ENCODE measurements around the gene KMT5C. TPM values are rescaled to one million over a fixed set of nuclear protein-coding genes. Genes with fewer than 3 reads are reported as not detected.

KMT5C gene
- total RNA-seq, 3 donors from 2014 or later (not counting 1 experiment from before 2014, with no cell fraction given): 44.5 to 147 (median 46.8) TPM

- Mint-ChIP-seq H3K36me3 (no peaks in the 10 kb centered on the region), H3K4me1 (peaks cover 0 to 13% of the 10 kb centered on the region in 2 donors), H3K9me3 (no peaks in the 10 kb centered on the region), H3K4me3 (no peak overlapping the region), H3K27me3 (ENCODE audit: low read depth in 2 of 2) (no peaks in the 10 kb centered on the region), H3K27ac (no peak overlapping the region)
- Histone ChIP-seq H3K9me3 (ENCODE audit: control insufficient read depth, insufficient read depth, low read length) (no peaks in the 10 kb centered on the region), H3K36me3 (ENCODE audit: control insufficient read depth, insufficient read depth, low read length) (no peaks in the 10 kb centered on the region), H3K4me1 (ENCODE audit: control insufficient read depth, insufficient read depth, low read length) (peaks cover 15% of the 10 kb centered on the region), H3K27me3 (ENCODE audit: control insufficient read depth, insufficient read depth, low read length) (no peaks in the 10 kb centered on the region), H3K27ac (ENCODE audit: low read length) (no peak overlapping the region), H3K4me3 (ENCODE audit: low read length) (no peak overlapping the region)
- ATAC-seq (no peak), DNase-seq (no peak)
- no peak for TF ChIP-seq CTCF (IDR thresholded peaks at IDR 0.05)
- intact Hi-C loops (cut with micrococcal nuclease): no loop called here
- 95% methylated on average over 11 of the region's 11 CpGs for WGBS (ENCODE audit: insufficient coverage)
Observed at GRCh38 chr19:55303477-55303876, 36.2 kb upstream of the KMT5C start.

GRCh38 chr19:55304279-55304978 lies 35.2 kb upstream of the KMT5C start:
- Histone ChIP-seq H3K4me1 (ENCODE audit: control insufficient read depth, insufficient read depth, low read length) (peaks cover 15% of the 10 kb centered on the region), H3K4me3 (ENCODE audit: low read length) (no peak overlapping the region), H3K36me3 (ENCODE audit: control insufficient read depth, insufficient read depth, low read length) (no peaks in the 10 kb centered on the region), H3K27ac (ENCODE audit: low read length) (no peak overlapping the region), H3K27me3 (ENCODE audit: control insufficient read depth, insufficient read depth, low read length) (no peaks in the 10 kb centered on the region), H3K9me3 (ENCODE audit: control insufficient read depth, insufficient read depth, low read length) (no peaks in the 10 kb centered on the region)
- DNase-seq (peak in 1 of 2 donors; percentile 41), ATAC-seq (no peak)
- no peak overlapping the region for H3K27ac Mint-ChIP-seq
- peaks cover 0 to 13% of the 10 kb centered on the region in 2 donors for H3K4me1 Mint-ChIP-seq
- H3K27me3 Mint-ChIP-seq (ENCODE audit: low read depth in 2 of 2): no peaks in the 10 kb centered on the region
- 96% methylated on average over 39 of the region's 39 CpGs for whole genome bisulfite sequencing (ENCODE audit: insufficient coverage)
- H3K9me3 Mint-ChIP-seq: no peaks in the 10 kb centered on the region
- no peak overlapping the region for H3K4me3 Mint-ChIP-seq
- TF ChIP-seq CTCF (IDR thresholded peaks at IDR 0.05): no peak
- intact Hi-C loops (cut with micrococcal nuclease): no loop called here
- H3K36me3 Mint-ChIP-seq: no peaks in the 10 kb centered on the region

- Mint-ChIP-seq H3K27ac (peak overlapping the region in 1 of 2 donors; percentile 29), H3K9me3 (no peaks in the 10 kb centered on the region), H3K36me3 (no peaks in the 10 kb centered on the region), H3K27me3 (ENCODE audit: low read depth in 2 of 2) (no peaks in the 10 kb centered on the region), H3K4me3 (no peak overlapping the region), H3K4me1 (peaks cover 0 to 13% of the 10 kb centered on the region in 2 donors)
- Histone ChIP-seq H3K4me3 (ENCODE audit: low read length) (no peak overlapping the region), H3K27me3 (ENCODE audit: control insufficient read depth, insufficient read depth, low read length) (no peaks in the 10 kb centered on the region), H3K36me3 (ENCODE audit: control insufficient read depth, insufficient read depth, low read length) (no peaks in the 10 kb centered on the region), H3K27ac (ENCODE audit: low read length) (no peak overlapping the region), H3K4me1 (ENCODE audit: control insufficient read depth, insufficient read depth, low read length) (peaks cover 15% of the 10 kb centered on the region), H3K9me3 (ENCODE audit: control insufficient read depth, insufficient read depth, low read length) (no peaks in the 10 kb centered on the region)
- DNase-seq (no peak), ATAC-seq (no peak)
- intact Hi-C loops (cut with micrococcal nuclease): no loop called here
- WGBS (ENCODE audit: insufficient coverage): 87% methylated on average over 12 of the region's 14 CpGs
- TF ChIP-seq CTCF (IDR thresholded peaks at IDR 0.05): no peak
Observed at GRCh38 chr19:55304980-55305379, 34.7 kb upstream of the KMT5C start.

GRCh38 chr19:55305491-55305890 lies 34.2 kb upstream of the KMT5C start:
- Mint-ChIP-seq H3K4me3 (no peak overlapping the region), H3K27me3 (ENCODE audit: low read depth in 2 of 2) (no peaks in the 10 kb centered on the region), H3K27ac (peak overlapping the region in 1 of 2 donors; percentile 29), H3K36me3 (no peaks in the 10 kb centered on the region), H3K9me3 (no peaks in the 10 kb centered on the region), H3K4me1 (peaks cover 0 to 13% of the 10 kb centered on the region in 2 donors)
- no peak for TF ChIP-seq CTCF (IDR thresholded peaks at IDR 0.05)
- Histone ChIP-seq H3K9me3 (ENCODE audit: control insufficient read depth, insufficient read depth, low read length) (no peaks in the 10 kb centered on the region), H3K4me1 (ENCODE audit: control insufficient read depth, insufficient read depth, low read length) (peaks cover 15% of the 10 kb centered on the region), H3K4me3 (ENCODE audit: low read length) (no peak overlapping the region), H3K36me3 (ENCODE audit: control insufficient read depth, insufficient read depth, low read length) (no peaks in the 10 kb centered on the region), H3K27ac (ENCODE audit: low read length) (no peak overlapping the region), H3K27me3 (ENCODE audit: control insufficient read depth, insufficient read depth, low read length) (no peaks in the 10 kb centered on the region)
- 80% methylated on average over 9 of the region's 9 CpGs for WGBS (ENCODE audit: insufficient coverage)
- DNase-seq (peak; percentile 38 to 74), ATAC-seq (peak; percentile 53 to 69 (median 66))
- intact Hi-C loops (cut with micrococcal nuclease): no loop called here

Data from natural killer cell (primary cell).